ENCODE data around the gene TMPRSS3.

- TF ChIP-seq ZNF660 (tag by site-specific recombination; IDR thresholded peaks at IDR 0.05) (no peak), SCRT2 (tag by site-specific recombination; IDR thresholded peaks at IDR 0.05) (no peak), CTCF (tag by site-specific recombination; IDR thresholded peaks at IDR 0.05) (no peak), ZNF184 (tag by site-specific recombination; IDR thresholded peaks at IDR 0.05) (no peak), MEIS1 (CRISPR knock-in tag; IDR thresholded peaks at IDR 0.05; ENCODE audit: borderline replicate concordance) (no peak), YY1 (tag by site-specific recombination; IDR thresholded peaks at IDR 0.05) (no peak), ZNF777 (tag by site-specific recombination; IDR thresholded peaks at IDR 0.05; ENCODE audit: borderline replicate concordance) (no peak), ZXDB (tag by site-specific recombination; IDR thresholded peaks at IDR 0.05) (no peak), ZNF169 (tag by site-specific recombination; IDR thresholded peaks at IDR 0.05) (no peak), ZNF23 (tag by site-specific recombination; IDR thresholded peaks at IDR 0.05; ENCODE audit: borderline replicate concordance) (no peak)
These were observed 43.7 kb upstream of the TMPRSS3 start for GRCh38 chr21:42439284-42440186.
